SU-DHL-6 (cell line): ENCODE data around the gene PTH1R.

Experiments
- H2AFZ ChIP-seq: fragments of 200-600 bp; sonication (generic); 2 replicates; pipeline ENCODE4 v1.6.1; 2014; ENCODE audit warnings: low read depth, mild to moderate bottlenecking, moderate library complexity, mixed read lengths, antibody characterized with exemption, low read length; ENCODE audit not compliant: severe bottlenecking
- H3F3A ChIP-seq: fragments of 200-600 bp; shearing (Covaris generic); 2 replicates; pipeline ENCODE4 v1.6.0; 2016; ENCODE audit warnings: antibody characterized with exemption, mild to moderate bottlenecking; ENCODE audit not compliant: insufficient read depth
- H3K27ac ChIP-seq: fragments of 200-600 bp; sonication (generic); 2 replicates; pipeline ENCODE4 v1.5.1; 2016; ENCODE audit warnings: low read depth, mild to moderate bottlenecking, low read length, moderate library complexity, mixed read lengths
- H3K27me3 ChIP-seq: fragments of 200-600 bp; sonication (generic), shearing (Covaris generic); 2 replicates; pipeline ENCODE4 v1.6.0; 2014; ENCODE audit warnings: mild to moderate bottlenecking, low read length
- H3K36me3 ChIP-seq: fragments of 200-600 bp; sonication (generic); 2 replicates; pipeline ENCODE4 v1.6.1; 2014; ENCODE audit warnings: mild to moderate bottlenecking, low read length, mixed read lengths
- H3K4me2 ChIP-seq: fragments of 300-600, 200-600 bp; shearing (Covaris generic), sonication (generic); 2 replicates; pipeline ENCODE4 v1.6.0; 2014; ENCODE audit warnings: low read length, low read depth, mild to moderate bottlenecking; ENCODE audit not compliant: poor library complexity, severe bottlenecking
- H3K4me3 ChIP-seq: fragments of 200-600 bp; sonication (generic); 2 replicates; pipeline ENCODE4 v1.5.1; 2014; ENCODE audit warnings: antibody characterized with exemption, low read length, mild to moderate bottlenecking, mixed read lengths; ENCODE audit not compliant: insufficient read depth, poor library complexity, severe bottlenecking
- H3K79me2 ChIP-seq: fragments of 200-600 bp; sonication (generic); 2 replicates; pipeline ENCODE4 v1.6.1; 2014; ENCODE audit warnings: mild to moderate bottlenecking, low read length, moderate library complexity; ENCODE audit not compliant: insufficient read depth
- H3K9ac ChIP-seq: fragments of 200-600 bp; sonication (generic); 2 replicates; pipeline ENCODE4 v1.7.0; 2014; ENCODE audit warnings: mild to moderate bottlenecking, low read length
- H3K9me2 ChIP-seq: fragments of 200-600 bp; sonication (generic); replicated peaks from 2 replicates; pipeline ENCODE4 v1.6.1; 2014; ENCODE audit warnings: low read length; ENCODE audit not compliant: insufficient read depth
- H3K9me3 ChIP-seq: fragments of 200-600 bp; sonication (generic); 2 replicates; pipeline ENCODE4 v1.6.1; 2014; ENCODE audit warnings: low read length, mixed read lengths; ENCODE audit not compliant: insufficient read depth
- H4K20me1 ChIP-seq: fragments of 200-600 bp; sonication (generic); 2 replicates; pipeline ENCODE4 v1.6.1; 2014; ENCODE audit warnings: low read depth, mild to moderate bottlenecking, antibody characterized with exemption, low read length, moderate library complexity, mixed read lengths
- CTCF ChIP-seq: fragments of 200-600 bp; sonication (generic); IDR thresholded peaks from one replicate; pipeline ENCODE4 v1.5.1; 2017; ENCODE audit warnings: antibody characterized with exemption, mild to moderate bottlenecking, low read length, moderate library complexity; ENCODE audit not compliant: insufficient read depth, poor library complexity, severe bottlenecking
- EZH2phosphoT487 ChIP-seq: fragments of 200-600 bp; sonication (generic), shearing (Covaris generic); conservative IDR thresholded peaks from 2 replicates; pipeline ENCODE4 v1.6.1; 2018; ENCODE audit warnings: mild to moderate bottlenecking, antibody characterized with exemption, low read length, moderate library complexity, mixed read lengths

Gene PTH1R

GRCh38 chr3:46917257-46917656 is 39.7 kb downstream of the PTH1R start:
- Histone ChIP-seq H3K4me2 (no peak overlapping the region), H4K20me1 (no peaks in the 10 kb centered on the region), H3K9ac (no peak overlapping the region), H3F3A (peaks cover 19% of the 10 kb centered on the region; the same call in 1 of the 2 replicates), H3K36me3 (peaks cover 42% of the 10 kb centered on the region), H2AFZ (no peak overlapping the region), H3K4me3 (no peak overlapping the region), H3K27ac (no peak overlapping the region), H3K79me2 (no peaks in the 10 kb centered on the region), H3K9me3 (no peaks in the 10 kb centered on the region), H3K9me2 (no peaks in the 10 kb centered on the region), H3K27me3 (no peaks in the 10 kb centered on the region)
- TF ChIP-seq EZH2phosphoT487 (no peak), CTCF (no peak)

- Histone ChIP-seq H3K27ac (no peak overlapping the region), H3K36me3 (peaks cover 44% of the 10 kb centered on the region), H3K9me2 (no peaks in the 10 kb centered on the region), H3K9ac (no peak overlapping the region), H3K4me3 (no peak overlapping the region), H3K9me3 (no peaks in the 10 kb centered on the region), H3K79me2 (peaks cover 3% of the 10 kb centered on the region; the same call in 1 of the 2 replicates), H4K20me1 (no peaks in the 10 kb centered on the region), H2AFZ (no peak overlapping the region), H3F3A (peaks cover 10% of the 10 kb centered on the region; the same call in 1 of the 2 replicates), H3K4me2 (no peak overlapping the region), H3K27me3 (no peaks in the 10 kb centered on the region)
- TF ChIP-seq CTCF = no peak
- no peak for TF ChIP-seq EZH2phosphoT487
Measured at GRCh38 chr3:46918202-46918601, 40.7 kb downstream of the PTH1R start.

DNA sequence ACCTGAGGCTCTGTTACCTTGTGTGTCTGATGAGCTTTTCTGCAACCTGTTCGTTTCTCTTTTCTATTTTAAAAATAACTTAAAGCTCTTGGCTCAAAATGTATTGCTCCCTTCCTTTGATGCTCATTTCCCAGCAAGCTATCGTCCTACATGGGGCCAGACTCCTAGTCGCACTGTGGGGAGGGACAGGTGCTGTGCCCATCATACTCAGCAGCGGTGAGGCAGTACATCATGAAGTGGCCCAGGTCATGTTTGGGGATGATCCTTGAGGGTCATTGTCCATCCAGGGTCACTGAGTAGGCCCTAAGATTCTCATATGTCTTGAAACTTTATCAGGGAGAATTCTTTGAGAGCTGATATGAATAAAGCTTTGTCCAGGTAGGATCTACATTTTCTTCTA is 41.1 kb downstream of the PTH1R start:
- H3K79me2 ChIP-seq = peaks cover 7% of the 10 kb centered on the region; the same call in 1 of the 2 replicates
- no peak overlapping the region for H3K9ac ChIP-seq
- no peak overlapping the region for H3K27ac ChIP-seq
- H3K9me3 ChIP-seq = no peaks in the 10 kb centered on the region
- peaks cover 10% of the 10 kb centered on the region; the same call in 1 of the 2 replicates for H3F3A ChIP-seq
- H3K27me3 ChIP-seq = no peaks in the 10 kb centered on the region
- H4K20me1 ChIP-seq = no peaks in the 10 kb centered on the region
- no peaks in the 10 kb centered on the region for H3K9me2 ChIP-seq
- H3K36me3 ChIP-seq = peaks cover 46% of the 10 kb centered on the region
- no peak overlapping the region for H2AFZ ChIP-seq
- H3K4me3 ChIP-seq = no peak overlapping the region
- TF ChIP-seq EZH2phosphoT487 = no peak
- TF ChIP-seq CTCF = no peak
- H3K4me2 ChIP-seq = no peak overlapping the region
